Lung (tissue), 12 donors: Measurements from ENCODE around the gene BRMS1. TPM values are rescaled to one million over a fixed set of nuclear protein-coding genes. Genes with fewer than 3 reads are reported as not detected.
"Not testable (repeated sequence)": the region's sequence is repeated elsewhere in the genome, so short reads cannot be mapped to it uniquely, and the experiment has no call there.

Experiments used
- ATAC-seq: fragments of 200-7000 bp; cut with Tn5 transposase; one replicate; pipeline ENCODE4 v1.9.1; 2020; ENCODE audit warnings: moderate number of reproducible peaks; ENCODE audit not compliant: insufficient read depth, low FRiP score
- DNase-seq, 3 donors: peaks; one replicate each; pipeline ENCODE4 v3.0.0-alpha.2; 2013 to 2017
- H3K27ac ChIP-seq, 2 donors: one replicate each; pipeline ENCODE4 v1.5.1; 2013; ENCODE audit warnings: mild to moderate bottlenecking in 2 of 2, moderate library complexity in 2 of 2, control low read depth in 1 of 2, inconsistent platforms in 1 of 2, low read depth in 1 of 2, low read length in 1 of 2
- H3K27me3 ChIP-seq, 3 donors: one replicate each; pipeline ENCODE4 v1.5.1; 2013; ENCODE audit warnings: low read length in 2 of 3; ENCODE audit not compliant: control insufficient read depth in 3 of 3, insufficient read depth in 3 of 3
- H3K36me3 ChIP-seq, 4 donors: one replicate each; pipeline ENCODE4 v1.5.1; 2013; ENCODE audit warnings: low read length in 4 of 4, mild to moderate bottlenecking in 1 of 4, moderate library complexity in 1 of 4; ENCODE audit not compliant: control insufficient read depth in 4 of 4, insufficient read depth in 4 of 4
- H3K4me1 ChIP-seq, 5 donors: one replicate each; pipeline ENCODE4 v1.5.1; 2013; ENCODE audit warnings: low read length in 5 of 5, mild to moderate bottlenecking in 2 of 5, moderate library complexity in 1 of 5; ENCODE audit not compliant: control insufficient read depth in 5 of 5, insufficient read depth in 5 of 5
- H3K4me3 ChIP-seq: one replicate; pipeline ENCODE4 v1.5.1; 2013; ENCODE audit warnings: mild to moderate bottlenecking, control low read depth, moderate library complexity
- H3K9ac ChIP-seq, 2 donors: one replicate each; pipeline ENCODE4 v1.5.1; 2013; ENCODE audit warnings: low read length in 2 of 2, control low read depth in 1 of 2; ENCODE audit not compliant: insufficient read depth in 1 of 2
- H3K9me3 ChIP-seq, 4 donors: one replicate each; pipeline ENCODE4 v1.5.1; 2013; ENCODE audit warnings: low read length in 3 of 4, mild to moderate bottlenecking in 1 of 4, moderate library complexity in 1 of 4; ENCODE audit not compliant: control insufficient read depth in 4 of 4, insufficient read depth in 3 of 4
- WGBS, 2 donors: extraction: QIAGEN DNeasy Blood & Tissue Kit; methylation state at CpG; one replicate each; pipeline ENCODE4 v1.1.7; 2013; 5-methylcytosine and 5-hydroxymethylcytosine counted together
- polyA plus RNA-seq, 2 donors: library from polyadenylated mRNA; stranded (reverse); fragments of 200-250 nt; gene quantifications; one replicate each; pipeline ENCODE4 v1.2.1, GENCODE V29; 2013
- total RNA-seq, 2 donors: library from RNA; depleted of rRNA in 1 of 2; stranded (reverse); fragments of >200 nt in 1 of 2; gene quantifications; one replicate each; pipeline ENCODE4 v1.2.1, GENCODE V29; 2014 to 2021
- TF ChIP-seq, protein P1 (sequence below): IDR thresholded peaks from 2 replicates; pipeline ENCODE4 v1.5.1; 2012; ENCODE audit warnings: mild to moderate bottlenecking; ENCODE audit errors: control extremely low read depth, extremely low read depth
- donor health status: control.
- donor health status: control.
- donor health status: Bipolar disorder and iron deficiency.
- donor health status: healthy.
- donor health status: DM: yes; HTN: yes; CAD: no.

BRMS1 gene
- total and polyA plus RNA-seq, 4 donors, result 23.7 to 88.7 (median 49.2) TPM

GRCh38 chr11:66320289-66320688, 24.6 kb downstream of the BRMS1 start:
- WGBS, 2 donors, result 95 to 97% methylated on average over 1 to 2 of the region's 2 CpGs
- DNase-seq, H3K27me3 ChIP-seq, ATAC-seq, H3K9ac ChIP-seq, H3K27ac ChIP-seq, H3K4me3 ChIP-seq, H3K36me3 ChIP-seq, H3K9me3 ChIP-seq: not testable (repeated sequence)
- peaks cover 0 to 36% (median 26%) of the 10 kb centered on the region in 5 donors for H3K4me1 ChIP-seq

- H3K4me3 ChIP-seq, result no peak overlapping the region
- H3K27me3 ChIP-seq, result no peaks in the 10 kb centered on the region
- 71 to 74% methylated on average over 3 of the region's 3 CpGs for WGBS, 2 donors
- H3K9ac ChIP-seq, result peak overlapping the region in 1 of 2 donors; percentile 79
- H3K27ac ChIP-seq, result peak overlapping the region in 1 of 2 donors; percentile 88
- peaks cover 0 to 39% (median 18%) of the 10 kb centered on the region in 5 donors for H3K4me1 ChIP-seq
- DNase-seq (no peak), ATAC-seq (no peak)
- TF ChIP-seq, protein P1, sequence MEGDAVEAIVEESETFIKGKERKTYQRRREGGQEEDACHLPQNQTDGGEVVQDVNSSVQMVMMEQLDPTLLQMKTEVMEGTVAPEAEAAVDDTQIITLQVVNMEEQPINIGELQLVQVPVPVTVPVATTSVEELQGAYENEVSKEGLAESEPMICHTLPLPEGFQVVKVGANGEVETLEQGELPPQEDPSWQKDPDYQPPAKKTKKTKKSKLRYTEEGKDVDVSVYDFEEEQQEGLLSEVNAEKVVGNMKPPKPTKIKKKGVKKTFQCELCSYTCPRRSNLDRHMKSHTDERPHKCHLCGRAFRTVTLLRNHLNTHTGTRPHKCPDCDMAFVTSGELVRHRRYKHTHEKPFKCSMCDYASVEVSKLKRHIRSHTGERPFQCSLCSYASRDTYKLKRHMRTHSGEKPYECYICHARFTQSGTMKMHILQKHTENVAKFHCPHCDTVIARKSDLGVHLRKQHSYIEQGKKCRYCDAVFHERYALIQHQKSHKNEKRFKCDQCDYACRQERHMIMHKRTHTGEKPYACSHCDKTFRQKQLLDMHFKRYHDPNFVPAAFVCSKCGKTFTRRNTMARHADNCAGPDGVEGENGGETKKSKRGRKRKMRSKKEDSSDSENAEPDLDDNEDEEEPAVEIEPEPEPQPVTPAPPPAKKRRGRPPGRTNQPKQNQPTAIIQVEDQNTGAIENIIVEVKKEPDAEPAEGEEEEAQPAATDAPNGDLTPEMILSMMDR, result no peak
- peaks cover 0 to 3% (median 0%) of the 10 kb centered on the region in 4 donors for H3K36me3 ChIP-seq
- no peaks in the 10 kb centered on the region for H3K9me3 ChIP-seq
These were observed 26.3 kb downstream of the BRMS1 start for GRCh38 chr11:66318600-66318970.

DNA sequence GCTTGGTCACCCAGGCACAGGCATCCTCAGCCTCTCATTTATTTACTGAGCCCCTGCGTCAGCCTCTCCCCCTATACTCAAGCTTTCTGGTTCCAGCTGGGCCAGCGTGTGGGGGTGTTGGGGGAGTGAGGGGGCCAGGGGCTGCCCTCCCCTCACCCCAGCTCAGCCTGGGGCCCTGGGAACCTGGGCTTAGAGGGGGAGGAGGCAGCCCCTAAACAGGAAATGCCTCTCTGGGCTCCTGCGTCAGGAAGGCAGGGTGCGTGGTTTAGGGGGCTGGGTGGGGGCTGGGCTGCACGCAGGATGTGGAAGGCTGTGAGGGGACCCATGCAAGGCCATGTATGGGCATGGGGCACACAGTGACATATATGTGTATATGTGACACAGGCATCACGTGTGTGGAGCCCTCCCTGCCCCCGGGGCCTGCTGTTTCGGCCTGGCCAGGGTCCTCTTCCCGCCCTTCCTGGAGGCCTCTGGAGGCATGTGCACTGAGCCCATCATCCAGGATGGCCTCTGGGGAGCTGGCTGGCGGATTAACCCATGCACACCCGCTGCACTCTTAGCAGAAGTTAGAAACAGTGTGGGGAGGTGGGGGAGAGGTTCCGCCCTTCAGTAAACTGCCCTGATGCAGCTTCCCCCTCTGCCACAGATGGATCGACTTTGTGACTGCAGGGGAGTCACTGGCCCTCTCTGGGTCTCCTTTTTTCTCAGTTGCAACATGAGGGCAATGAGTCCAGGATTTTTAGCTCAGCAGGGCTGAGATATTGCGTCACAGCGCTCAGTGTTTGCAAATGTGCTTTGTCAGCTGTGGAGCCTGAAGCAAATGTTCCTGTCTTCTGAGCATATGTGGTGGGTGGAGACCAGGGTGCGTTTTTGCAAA, 26.9 kb downstream of the BRMS1 start:
- DNase-seq (peak; percentile 83 to 95 (median 90)), ATAC-seq (peak; percentile 15)
- Histone ChIP-seq H3K4me3 (no peak overlapping the region), H3K36me3 (peaks cover 0 to 3% (median 0%) of the 10 kb centered on the region in 4 donors), H3K9me3 (no peaks in the 10 kb centered on the region), H3K27me3 (no peaks in the 10 kb centered on the region), H3K4me1 (peaks cover 0 to 39% (median 18%) of the 10 kb centered on the region in 5 donors), H3K27ac (peak overlapping the region; percentile 63 to 88), H3K9ac (peak overlapping the region in 1 of 2 donors; percentile 79)
- TF ChIP-seq, protein P1, result no peak
- 11 to 24% methylated on average over 16 of the region's 16 CpGs for WGBS, 2 donors

DNA sequence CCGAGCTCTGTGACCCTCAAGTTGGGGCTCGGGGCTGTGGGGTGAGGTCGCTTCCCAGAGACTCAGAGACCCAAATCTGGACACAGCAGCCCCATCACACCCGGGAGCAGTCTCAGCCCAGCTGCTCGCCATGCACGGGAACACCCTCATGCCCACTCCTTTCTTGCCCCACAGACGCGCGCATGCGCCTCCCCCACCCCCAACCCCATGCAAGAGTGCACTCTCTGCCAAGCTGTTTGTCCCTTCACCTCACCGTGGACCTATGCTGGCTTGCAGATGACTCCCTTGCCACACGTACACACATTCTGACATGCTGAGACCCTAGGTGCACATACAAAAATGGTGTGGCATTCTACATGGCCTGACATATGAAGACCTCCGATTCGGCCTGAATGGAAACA, 27.6 kb downstream of the BRMS1 start:
- peak overlapping the region in 1 of 2 donors; percentile 40 for H3K9ac ChIP-seq
- no peaks in the 10 kb centered on the region for H3K27me3 ChIP-seq
- no peak overlapping the region for H3K4me3 ChIP-seq
- peak; percentile 87 to 88 (median 87) for DNase-seq
- TF ChIP-seq, protein P1, result no peak
- H3K27ac ChIP-seq, result peak overlapping the region; percentile 63 to 88
- no peak for ATAC-seq
- H3K36me3 ChIP-seq, result peaks cover 0 to 3% (median 0%) of the 10 kb centered on the region in 4 donors
- H3K4me1 ChIP-seq, result peaks cover 0 to 41% (median 18%) of the 10 kb centered on the region in 5 donors
- 3 to 10% methylated on average over 14 of the region's 14 CpGs for WGBS, 2 donors
- H3K9me3 ChIP-seq, result no peaks in the 10 kb centered on the region
